CD14-positive monocyte (primary cell): ENCODE results near the gene PVALEF. TPM values are rescaled to one million over a fixed set of nuclear protein-coding genes. Genes with fewer than 3 reads are reported as not detected.

ENCODE experiments used
- DNase-seq, 3 donors: peaks; one replicate each; pipeline ENCODE4 v3.0.0-alpha.2; 2011 to 2022
- H2AFZ ChIP-seq: 2 replicates; pipeline ENCODE4 v1.6.0; 2012; ENCODE audit warnings: mild to moderate bottlenecking, low read depth, low read length, inconsistent platforms; ENCODE audit not compliant: insufficient read depth, poor library complexity, severe bottlenecking
- H3K27ac ChIP-seq, 2 donors: 1 replicate in 1 of 2; 2 replicates in 1 of 2; pipeline ENCODE4 v1.5.1; 2012 to 2013; ENCODE audit warnings: low read length in 2 of 2, control low read depth in 1 of 2, inconsistent platforms in 1 of 2, low read depth in 1 of 2, mild to moderate bottlenecking in 1 of 2
- H3K27me3 ChIP-seq, 2 donors: one replicate each; pipeline versions ENCODE4 v1.6.0 to v1.6.1; 2011 to 2013; ENCODE audit warnings: low read length in 2 of 2; ENCODE audit not compliant: control insufficient read depth in 2 of 2, insufficient read depth in 2 of 2
- H3K36me3 ChIP-seq, 2 donors: replicated peaks in 1 of 2; 1 replicate in 1 of 2; 2 replicates in 1 of 2; pipeline versions ENCODE4 v1.5.1 to v1.6.1; 2012 to 2013; ENCODE audit warnings: low read length in 2 of 2, control low read depth in 1 of 2, inconsistent platforms in 1 of 2, mild to moderate bottlenecking in 1 of 2; ENCODE audit not compliant: insufficient read depth in 2 of 2, control insufficient read depth in 1 of 2
- H3K4me1 ChIP-seq, 2 donors: 1 replicate in 1 of 2; 2 replicates in 1 of 2; pipeline versions ENCODE4 v1.5.1 to v1.6.1; 2012 to 2013; ENCODE audit warnings: low read length in 2 of 2, control low read depth in 1 of 2, inconsistent platforms in 1 of 2, mild to moderate bottlenecking in 1 of 2, moderate library complexity in 1 of 2; ENCODE audit not compliant: insufficient read depth in 2 of 2, control insufficient read depth in 1 of 2
- H3K4me2 ChIP-seq: replicated peaks from 2 replicates; pipeline ENCODE3; 2012; ENCODE audit warnings: low read length, moderate library complexity, mild to moderate bottlenecking; ENCODE audit not compliant: poor library complexity, severe bottlenecking; ENCODE audit errors: extremely low read depth
- H3K4me3 ChIP-seq, 3 experiments: fragments of 200-600 bp in 1 of 3; sonication (generic) in 1 of 3; replicated peaks in 1 of 3; 1 replicate in 2 of 3; 2 replicates in 1 of 3; pipeline ENCODE4 v1.5.1; 2011 to 2013; ENCODE audit warnings: low read length in 3 of 3, mild to moderate bottlenecking in 3 of 3, control low read depth in 2 of 3, low read depth in 2 of 3, inconsistent platforms in 1 of 3, moderate library complexity in 1 of 3
- H3K79me2 ChIP-seq: 2 replicates; pipeline ENCODE4 v1.6.0; 2012; ENCODE audit warnings: mild to moderate bottlenecking, control low read depth, inconsistent platforms, low read length, moderate library complexity; ENCODE audit not compliant: insufficient read depth
- H3K9ac ChIP-seq: 2 replicates; pipeline ENCODE4 v1.6.0; 2017; ENCODE audit warnings: low read length, mild to moderate bottlenecking; ENCODE audit not compliant: insufficient read depth, poor library complexity, severe bottlenecking
- H3K9me3 ChIP-seq, 2 donors: replicated peaks in 1 of 2; 1 replicate in 1 of 2; 2 replicates in 1 of 2; pipeline versions ENCODE4 v1.5.1 to v1.6.1; 2012 to 2013; ENCODE audit warnings: low read length in 2 of 2, control low read depth in 1 of 2; ENCODE audit not compliant: control insufficient read depth in 1 of 2, insufficient read depth in 1 of 2
- H4K20me1 ChIP-seq: 2 replicates; pipeline ENCODE4 v1.6.0; 2012; ENCODE audit warnings: mild to moderate bottlenecking, low read length, control low read depth, moderate library complexity; ENCODE audit not compliant: insufficient read depth
- H3K27ac Mint-ChIP-seq, 7 donors: one replicate each; pipeline ENCODE4 v1.8.0; 2020; ENCODE audit warnings: mild to moderate bottlenecking in 7 of 7, mixed read lengths in 7 of 7, moderate library complexity in 6 of 7, inconsistent platforms in 2 of 7
- H3K27me3 Mint-ChIP-seq, 3 donors: one replicate each; pipeline ENCODE4 v1.8.0; 2021 to 2022; ENCODE audit warnings: low read depth in 3 of 3, mild to moderate bottlenecking in 3 of 3, mixed read lengths in 3 of 3, moderate library complexity in 3 of 3, inconsistent platforms in 1 of 3
- H3K36me3 Mint-ChIP-seq, 2 donors: one replicate each; pipeline ENCODE4 v1.8.0; 2020; ENCODE audit warnings: mixed read lengths in 2 of 2, inconsistent platforms in 1 of 2, mild to moderate bottlenecking in 1 of 2
- H3K4me1 Mint-ChIP-seq: one replicate; pipeline ENCODE4 v1.8.0; 2020; ENCODE audit warnings: mild to moderate bottlenecking, mixed read lengths
- H3K4me3 Mint-ChIP-seq, 2 donors: one replicate each; pipeline ENCODE4 v1.8.0; 2020; ENCODE audit warnings: mild to moderate bottlenecking in 2 of 2, mixed read lengths in 2 of 2, moderate library complexity in 1 of 2
- H3K9me3 Mint-ChIP-seq, 7 donors: one replicate each; pipeline ENCODE4 v1.8.0; 2020 to 2022; ENCODE audit warnings: mixed read lengths in 7 of 7, mild to moderate bottlenecking in 6 of 7, moderate library complexity in 6 of 7, inconsistent platforms in 2 of 7
- CTCF ChIP-seq: fragments of 200-600 bp; IDR thresholded peaks from one replicate; pipeline ENCODE4 v1.8.0; 2022; ENCODE audit warnings: antibody characterized with exemption, mild to moderate bottlenecking
- WGBS: methylation state at CpG from one replicate; pipeline ENCODE4 v1.1.5; 2013; ENCODE audit warnings: missing lambda C conversion rate; ENCODE audit not compliant: insufficient coverage; 5-methylcytosine and 5-hydroxymethylcytosine counted together
- intact Hi-C, 2 donors: fragments of 100-400 bp; cut with micrococcal nuclease; formaldehyde crosslinking; loops; one replicate each; pipeline versions ENCODE4 v1.15.0 to v1.15.1; 2023
- polyA plus RNA-seq, 3 donors: library from polyadenylated mRNA; depleted of rRNA in 1 of 3; unstranded in 2 of 3; stranded (reverse) in 1 of 3; fragments of 300-500 nt in 2 of 3; fragments of >200 nt in 1 of 3; fragmentation: Illumina TruSeq in 2 of 3; gene quantifications; 1 replicate in 2 of 3; 2 replicates in 1 of 3; pipeline ENCODE4 v1.2.3, GENCODE V29; 2012 to 2021

The PVALEF gene
- polyA plus RNA-seq, 3 donors: not detected

GRCh38 chr17:81120149-81120484 is 45.2 kb upstream of the PVALEF start:
- no peak overlapping the region for H3K27ac ChIP-seq
- no peak overlapping the region for H3K27ac Mint-ChIP-seq
- no peak overlapping the region for H3K4me2 ChIP-seq
- H3K4me1 Mint-ChIP-seq: peaks cover 7% of the 10 kb centered on the region
- H2AFZ ChIP-seq: no peak overlapping the region
- H3K9me3 ChIP-seq: no peaks in the 10 kb centered on the region
- H3K27me3 ChIP-seq: no peaks in the 10 kb centered on the region
- H3K4me3 ChIP-seq: no peak overlapping the region
- DNase-seq: no peak
- peaks cover 15 to 36% of the 10 kb centered on the region in 2 donors for H3K36me3 ChIP-seq
- no peak overlapping the region for H3K4me3 Mint-ChIP-seq
- peaks cover 41% of the 10 kb centered on the region for H4K20me1 ChIP-seq
- 95% methylated on average over 33 of the region's 33 CpGs for WGBS
- H3K9ac ChIP-seq: no peak overlapping the region
- no peak for TF ChIP-seq CTCF
- H3K9me3 Mint-ChIP-seq: peaks cover 0 to 4% (median 0%) of the 10 kb centered on the region in 7 donors
- peaks cover 0 to 2% (median 0%) of the 10 kb centered on the region in 3 donors for H3K27me3 Mint-ChIP-seq
- H3K36me3 Mint-ChIP-seq: peaks cover 19 to 28% of the 10 kb centered on the region in 2 donors
- peaks cover 6 to 8% of the 10 kb centered on the region in 2 donors for H3K4me1 ChIP-seq
- intact Hi-C loops: no loop called here
- H3K79me2 ChIP-seq: no peaks in the 10 kb centered on the region

GRCh38 chr17:81120695-81121621 is 44.3 kb upstream of the PVALEF start:
- Mint-ChIP-seq H3K9me3 (peaks cover 0 to 4% (median 0%) of the 10 kb centered on the region in 7 donors), H3K4me3 (no peak overlapping the region), H3K27ac (peak overlapping the region in 5 of 7 donors; percentile 25 to 78 (median 49)), H3K36me3 (peaks cover 19 to 28% of the 10 kb centered on the region in 2 donors), H3K4me1 (peaks cover 7% of the 10 kb centered on the region), H3K27me3 (peaks cover 0 to 2% (median 0%) of the 10 kb centered on the region in 3 donors)
- H3K27ac ChIP-seq: no peak overlapping the region
- no peak overlapping the region for H2AFZ ChIP-seq
- DNase-seq: no peak
- no peak overlapping the region for H3K4me2 ChIP-seq
- H3K9me3 ChIP-seq: no peaks in the 10 kb centered on the region
- H3K9ac ChIP-seq: no peak overlapping the region
- no peaks in the 10 kb centered on the region for H3K79me2 ChIP-seq
- no peaks in the 10 kb centered on the region for H3K27me3 ChIP-seq
- 91% methylated on average over 39 of the region's 45 CpGs for WGBS
- H4K20me1 ChIP-seq: peaks cover 41% of the 10 kb centered on the region
- peaks cover 6 to 8% of the 10 kb centered on the region in 2 donors for H3K4me1 ChIP-seq
- no peak for TF ChIP-seq CTCF
- no peak overlapping the region for H3K4me3 ChIP-seq
- H3K36me3 ChIP-seq: peaks cover 15 to 36% of the 10 kb centered on the region in 2 donors
- intact Hi-C loops: no loop called here
